ENCODE measurements around the gene LRP2. TPM values are rescaled to one million over a fixed set of nuclear protein-coding genes. Genes with fewer than 3 reads are reported as not detected.

LRP2 gene
- total and polyA plus RNA-seq, 2 donors from 2014 or later, result 44.7 to 85.4 TPM

DNA sequence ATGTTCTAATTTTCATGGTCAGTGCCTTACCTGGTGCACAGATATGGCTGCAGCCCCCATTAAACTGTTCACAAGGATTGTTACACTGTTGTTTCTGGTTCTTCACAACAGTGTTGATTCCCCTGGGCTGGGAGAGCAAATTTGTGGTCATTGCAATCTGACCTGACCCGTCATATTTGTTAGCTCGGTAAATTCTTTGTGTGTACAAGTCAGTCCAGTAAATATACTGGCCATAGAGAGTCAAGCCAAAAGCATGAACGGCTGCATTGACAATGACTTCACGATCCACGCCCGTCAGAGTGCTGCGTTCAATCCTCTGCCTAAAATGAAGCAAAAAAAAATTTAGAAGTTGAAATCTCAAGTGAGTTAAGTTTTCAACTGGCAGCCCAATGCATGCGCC lies 158.4 kb downstream of the LRP2 start:
- DNase-seq (no peak), FAIRE-seq (no peak)
- intact Hi-C loops (cut with DNase I), result no loop called here
- Histone ChIP-seq H3K4me3 (ENCODE audit: low read length in 3 of 3) (no peak overlapping the region), H3K9ac (ENCODE audit: low read length in 3 of 3) (no peak overlapping the region), H3K27me3 (ENCODE audit: control insufficient read depth, insufficient read depth, low read length) (no peaks in the 10 kb centered on the region), H3K9me3 (ENCODE audit: control insufficient read depth in 2 of 3, insufficient read depth in 1 of 3, low read length in 3 of 3) (no peaks in the 10 kb centered on the region), H3K36me3 (ENCODE audit: control insufficient read depth in 2 of 3, insufficient read depth in 3 of 3, low read length in 3 of 3) (peaks cover 0 to 46% (median 11%) of the 10 kb centered on the region in 3 donors), H3K27ac (ENCODE audit: low read depth in 2 of 2, low read length in 2 of 2) (no peak overlapping the region), H3K4me1 (ENCODE audit: control insufficient read depth in 2 of 3, insufficient read depth in 2 of 3, low read depth in 1 of 3, low read length in 3 of 3) (no peaks in the 10 kb centered on the region)
- TF ChIP-seq, protein P1, sequence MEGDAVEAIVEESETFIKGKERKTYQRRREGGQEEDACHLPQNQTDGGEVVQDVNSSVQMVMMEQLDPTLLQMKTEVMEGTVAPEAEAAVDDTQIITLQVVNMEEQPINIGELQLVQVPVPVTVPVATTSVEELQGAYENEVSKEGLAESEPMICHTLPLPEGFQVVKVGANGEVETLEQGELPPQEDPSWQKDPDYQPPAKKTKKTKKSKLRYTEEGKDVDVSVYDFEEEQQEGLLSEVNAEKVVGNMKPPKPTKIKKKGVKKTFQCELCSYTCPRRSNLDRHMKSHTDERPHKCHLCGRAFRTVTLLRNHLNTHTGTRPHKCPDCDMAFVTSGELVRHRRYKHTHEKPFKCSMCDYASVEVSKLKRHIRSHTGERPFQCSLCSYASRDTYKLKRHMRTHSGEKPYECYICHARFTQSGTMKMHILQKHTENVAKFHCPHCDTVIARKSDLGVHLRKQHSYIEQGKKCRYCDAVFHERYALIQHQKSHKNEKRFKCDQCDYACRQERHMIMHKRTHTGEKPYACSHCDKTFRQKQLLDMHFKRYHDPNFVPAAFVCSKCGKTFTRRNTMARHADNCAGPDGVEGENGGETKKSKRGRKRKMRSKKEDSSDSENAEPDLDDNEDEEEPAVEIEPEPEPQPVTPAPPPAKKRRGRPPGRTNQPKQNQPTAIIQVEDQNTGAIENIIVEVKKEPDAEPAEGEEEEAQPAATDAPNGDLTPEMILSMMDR (IDR thresholded peaks at IDR 0.05; ENCODE audit: borderline replicate concordance, extremely low read depth, insufficient read depth), result no peak

DNA sequence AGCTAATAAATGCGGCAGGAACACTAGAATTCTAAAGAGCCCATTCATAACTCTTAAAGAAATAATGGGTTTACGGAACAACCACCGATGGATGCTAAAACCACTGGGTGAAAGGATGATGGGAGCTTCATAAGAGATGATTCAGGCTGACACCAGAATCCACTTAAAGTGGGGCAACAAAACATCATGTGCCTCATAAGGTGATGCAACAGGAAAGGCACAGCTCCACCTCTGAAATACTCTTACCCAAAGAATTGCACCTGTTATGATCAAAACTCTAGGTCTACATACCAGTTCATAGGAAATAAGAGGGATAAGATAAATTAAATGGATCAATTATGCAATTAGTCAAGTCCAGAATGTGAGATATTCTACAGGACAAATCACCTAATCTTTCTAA lies 161.6 kb downstream of the LRP2 start:
- no peaks in the 10 kb centered on the region for H3K27me3 ChIP-seq (ENCODE audit: control insufficient read depth, insufficient read depth, low read length)
- no peaks in the 10 kb centered on the region for H3K9me3 ChIP-seq (ENCODE audit: control insufficient read depth in 2 of 3, insufficient read depth in 1 of 3, low read length in 3 of 3)
- DNase-seq (no peak), FAIRE-seq (no peak)
- TF ChIP-seq, protein P1 (IDR thresholded peaks at IDR 0.05; ENCODE audit: borderline replicate concordance, extremely low read depth, insufficient read depth), result no peak
- H3K4me3 ChIP-seq (ENCODE audit: low read length in 3 of 3), result no peak overlapping the region
- intact Hi-C loops (cut with DNase I), result no loop called here
- H3K36me3 ChIP-seq (ENCODE audit: control insufficient read depth in 2 of 3, insufficient read depth in 3 of 3, low read length in 3 of 3), result peaks cover 4 to 55% (median 16%) of the 10 kb centered on the region in 3 donors
- H3K27ac ChIP-seq (ENCODE audit: low read depth in 2 of 2, low read length in 2 of 2), result no peak overlapping the region
- no peak overlapping the region for H3K9ac ChIP-seq (ENCODE audit: low read length in 3 of 3)
- no peaks in the 10 kb centered on the region for H3K4me1 ChIP-seq (ENCODE audit: control insufficient read depth in 2 of 3, insufficient read depth in 2 of 3, low read depth in 1 of 3, low read length in 3 of 3)

GRCh38 chr2:169193618-169194017 lies 168.7 kb downstream of the LRP2 start:
- TF ChIP-seq, protein P1 (IDR thresholded peaks at IDR 0.05; ENCODE audit: borderline replicate concordance, extremely low read depth, insufficient read depth), result no peak
- H3K9me3 ChIP-seq (ENCODE audit: control insufficient read depth in 2 of 3, insufficient read depth in 1 of 3, low read length in 3 of 3), result no peaks in the 10 kb centered on the region
- no peak overlapping the region for H3K9ac ChIP-seq (ENCODE audit: low read length in 3 of 3)
- H3K36me3 ChIP-seq (ENCODE audit: control insufficient read depth in 2 of 3, insufficient read depth in 3 of 3, low read length in 3 of 3), result peaks cover 4 to 64% (median 13%) of the 10 kb centered on the region in 3 donors
- no peak for FAIRE-seq
- H3K27ac ChIP-seq (ENCODE audit: low read depth in 2 of 2, low read length in 2 of 2), result no peak overlapping the region
- H3K27me3 ChIP-seq (ENCODE audit: control insufficient read depth, insufficient read depth, low read length), result no peaks in the 10 kb centered on the region
- no peak for DNase-seq
- H3K4me1 ChIP-seq (ENCODE audit: control insufficient read depth in 2 of 3, insufficient read depth in 2 of 3, low read depth in 1 of 3, low read length in 3 of 3), result no peaks in the 10 kb centered on the region
- H3K4me3 ChIP-seq (ENCODE audit: low read length in 3 of 3), result no peak overlapping the region
- intact Hi-C loops (cut with DNase I), result no loop called here

DNA sequence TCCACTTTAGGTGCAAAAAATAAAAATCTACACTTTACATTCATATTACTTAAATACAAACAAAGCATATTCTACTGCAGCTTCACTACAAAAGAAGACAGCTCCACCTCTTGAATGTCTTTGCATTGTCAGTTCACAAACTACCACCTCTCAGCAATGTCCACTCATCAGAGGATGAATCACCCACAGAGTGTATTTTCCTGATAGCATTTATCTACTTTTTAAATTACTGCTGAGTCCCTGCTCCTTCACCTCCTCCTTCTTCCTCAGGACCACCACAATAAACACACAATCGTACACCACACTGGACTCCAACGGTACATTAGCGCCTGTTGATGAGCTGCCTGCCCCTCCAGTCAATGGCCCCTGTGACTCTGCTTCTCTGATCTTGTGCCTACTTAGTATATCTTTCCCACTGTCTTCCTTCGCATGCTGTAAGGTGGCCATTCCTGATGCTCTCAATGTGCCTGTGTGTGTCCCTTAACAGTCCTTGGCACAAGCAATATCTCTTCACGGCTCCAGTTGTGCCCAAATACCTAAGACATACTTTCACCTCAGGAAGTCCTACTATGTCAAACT lies 172.0 kb downstream of the LRP2 start:
- Histone ChIP-seq H3K27me3 (ENCODE audit: control insufficient read depth, insufficient read depth, low read length) (no peaks in the 10 kb centered on the region), H3K36me3 (ENCODE audit: control insufficient read depth in 2 of 3, insufficient read depth in 3 of 3, low read length in 3 of 3) (peaks cover 0 to 52% (median 15%) of the 10 kb centered on the region in 3 donors), H3K27ac (ENCODE audit: low read depth in 2 of 2, low read length in 2 of 2) (no peak overlapping the region), H3K4me3 (ENCODE audit: low read length in 3 of 3) (no peak overlapping the region), H3K9me3 (ENCODE audit: control insufficient read depth in 2 of 3, insufficient read depth in 1 of 3, low read length in 3 of 3) (no peaks in the 10 kb centered on the region), H3K9ac (ENCODE audit: low read length in 3 of 3) (no peak overlapping the region), H3K4me1 (ENCODE audit: control insufficient read depth in 2 of 3, insufficient read depth in 2 of 3, low read depth in 1 of 3, low read length in 3 of 3) (no peaks in the 10 kb centered on the region)
- FAIRE-seq (no peak), DNase-seq (no peak)
- intact Hi-C loops (cut with DNase I), result no loop called here
- TF ChIP-seq, protein P1 (IDR thresholded peaks at IDR 0.05; ENCODE audit: borderline replicate concordance, extremely low read depth, insufficient read depth), result no peak
